PFSK-1 (cell line): Measurements from ENCODE around the gene C4orf54.

Experiments used
- POLR2AphosphoS5 ChIP-seq: IDR thresholded peaks from 2 replicates; pipeline ENCODE4 v1.6.1; 2012; ENCODE audit warnings: low read depth, mild to moderate bottlenecking, control low read depth, low read length, moderate library complexity
- SIN3A ChIP-seq: IDR thresholded peaks from 2 replicates; pipeline ENCODE4 v1.6.1; 2012; ENCODE audit warnings: mild to moderate bottlenecking, low read length, moderate library complexity, borderline replicate concordance; ENCODE audit not compliant: insufficient read depth

- no peak for TF ChIP-seq POLR2AphosphoS5
- no peak for TF ChIP-seq SIN3A
Measured at GRCh38 chr4:99634742-99635360, 22.8 kb downstream of the C4orf54 start.
